Medulla oblongata (tissue), 1 donor: ENCODE data around the gene SCP2.

Experiments used
- DNase-seq: peaks from one replicate; pipeline ENCODE4 v3.0.0-alpha.2; 2015; ENCODE audit errors: extremely low spot score

The SCP2 gene

DNA sequence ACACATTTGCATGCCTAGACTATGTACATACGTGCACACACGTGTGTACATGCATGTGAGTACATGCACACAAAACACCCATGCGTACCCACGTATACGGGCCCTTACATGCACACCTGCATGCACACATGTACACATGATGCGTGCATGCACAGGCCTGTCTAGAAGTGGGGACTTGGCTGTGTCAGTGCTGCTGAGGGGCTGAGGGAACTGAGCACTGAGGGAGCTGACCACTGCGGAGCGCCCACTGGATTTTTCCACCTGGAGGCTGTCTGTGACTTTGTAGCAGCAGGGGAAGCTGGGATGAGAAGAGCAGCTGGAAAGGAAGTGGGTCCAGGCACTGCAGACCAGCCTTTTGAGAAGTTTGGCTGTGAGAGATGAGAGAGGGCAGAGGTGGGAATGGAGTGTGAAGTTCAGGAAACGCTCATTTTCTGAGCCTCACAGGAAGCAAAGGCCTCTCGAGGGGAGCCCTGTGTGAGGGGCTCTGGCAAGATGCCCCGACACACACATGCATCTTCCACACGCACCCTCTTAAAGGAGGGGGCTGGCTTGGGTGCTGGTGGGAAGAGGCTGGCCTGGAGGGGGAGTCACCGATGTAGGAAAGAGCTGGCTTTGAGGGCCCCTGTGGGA, 155.9 kb downstream of the SCP2 start:
- no peak for DNase-seq

GRCh38 chr1:53083636-53084588, 156.8 kb downstream of the SCP2 start:
- no peak for DNase-seq

GRCh38 chr1:53084589-53084971, 157.5 kb downstream of the SCP2 start:
- DNase-seq = no peak

DNA sequence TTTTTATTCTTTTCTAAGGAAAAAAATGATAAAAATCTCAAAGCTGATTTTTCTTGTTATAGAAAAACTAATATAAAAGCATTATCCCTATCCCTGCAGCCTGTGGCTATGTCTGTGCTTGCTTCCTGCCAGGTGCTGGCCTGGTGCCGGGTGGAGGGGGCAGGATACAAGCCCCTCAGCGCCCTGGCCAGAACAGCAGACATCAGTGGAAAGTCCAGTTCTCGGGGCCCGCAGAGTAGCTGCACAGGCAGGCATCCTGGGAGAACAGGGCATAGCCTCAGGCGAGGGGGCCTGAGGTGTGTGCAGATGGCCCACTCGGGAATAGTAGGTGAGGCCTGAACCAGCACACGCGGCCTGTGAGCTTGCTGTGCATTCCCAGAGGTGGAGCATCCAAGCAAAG, 158.3 kb downstream of the SCP2 start:
- no peak for DNase-seq

GRCh38 chr1:53086491-53087070, 159.5 kb downstream of the SCP2 start:
- no peak for DNase-seq

DNA sequence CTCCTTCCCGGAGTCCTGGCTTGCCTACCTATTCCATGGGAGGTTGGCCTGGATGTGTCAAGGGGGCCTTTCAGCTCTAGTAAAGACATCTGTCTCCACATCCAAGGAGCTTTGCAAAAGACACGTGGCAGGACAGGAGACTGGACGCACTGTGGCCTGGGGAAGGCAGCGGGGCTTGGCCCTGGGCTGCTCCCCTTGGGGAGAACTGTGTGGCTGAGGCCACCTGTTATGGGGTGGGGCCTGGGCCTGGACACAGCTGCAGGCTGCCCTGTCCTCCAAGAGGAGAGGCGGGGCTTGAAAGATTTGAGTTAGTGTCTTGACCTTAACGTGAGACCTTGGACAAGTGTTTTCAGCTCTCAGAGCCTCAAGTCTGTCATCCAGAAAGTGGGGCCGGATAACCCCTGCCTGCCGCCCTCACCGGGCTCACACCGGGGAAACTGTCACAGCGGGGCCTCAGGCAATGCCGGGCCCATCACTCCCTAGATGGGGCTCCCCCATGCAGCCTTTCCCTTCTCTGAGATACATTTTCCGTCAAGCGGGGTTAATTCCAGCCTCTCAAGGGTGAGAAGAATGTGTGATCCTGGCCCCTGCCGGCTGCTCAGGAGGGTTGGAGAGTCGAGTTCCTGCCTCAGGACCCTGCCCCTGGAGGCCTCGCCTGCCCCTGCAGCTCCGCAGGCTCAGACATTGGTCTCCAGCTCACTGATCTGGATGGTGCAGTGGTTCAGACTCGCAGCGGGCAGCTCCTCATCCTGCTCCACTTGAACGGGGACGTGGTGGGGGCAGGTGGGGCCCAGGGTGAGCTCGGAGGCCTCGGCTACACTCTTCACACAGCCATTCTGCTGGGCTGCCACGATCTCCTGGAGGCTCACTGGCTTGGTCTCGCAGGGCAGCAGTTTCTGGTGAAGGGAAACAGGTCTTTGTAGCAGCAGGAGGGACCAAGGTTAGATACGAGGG, 160.5 kb downstream of the SCP2 start:
- no peak for DNase-seq

DNA sequence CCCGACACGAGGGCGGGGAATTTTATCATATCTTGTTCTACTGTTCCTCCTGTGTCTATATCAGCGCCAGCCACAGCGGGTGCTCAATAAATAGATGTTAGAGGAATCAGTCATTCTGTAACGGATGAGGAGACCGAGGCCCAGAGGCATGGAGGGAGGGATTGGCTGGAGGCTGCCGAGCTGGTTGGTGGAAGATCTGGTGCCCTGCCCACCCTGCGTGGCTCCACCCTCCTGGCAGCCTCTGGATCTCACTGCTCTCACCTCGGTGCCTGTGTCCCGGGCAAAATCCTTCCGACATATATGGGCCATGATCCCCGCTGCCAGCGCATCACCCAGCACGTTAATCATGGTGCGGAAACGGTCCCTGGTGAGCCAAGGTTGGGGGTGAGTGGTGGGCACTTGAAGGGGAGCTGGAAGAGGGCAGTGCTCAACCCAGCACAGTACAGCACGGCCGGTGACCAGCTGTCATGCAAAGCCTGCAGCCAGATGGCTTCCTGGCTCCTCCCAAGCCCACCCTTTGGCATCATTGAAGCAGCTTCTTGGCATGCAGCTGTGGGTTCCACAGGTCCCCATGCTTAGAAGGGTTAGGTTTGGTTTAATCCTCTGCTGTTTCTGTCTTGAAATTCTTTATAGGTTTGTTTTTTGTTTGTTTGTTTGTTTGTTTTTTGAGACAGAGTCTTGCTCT, 161.7 kb downstream of the SCP2 start:
- no peak for DNase-seq

- no peak for DNase-seq
Measured at GRCh38 chr1:53089478-53090226, 162.6 kb downstream of the SCP2 start.

DNA sequence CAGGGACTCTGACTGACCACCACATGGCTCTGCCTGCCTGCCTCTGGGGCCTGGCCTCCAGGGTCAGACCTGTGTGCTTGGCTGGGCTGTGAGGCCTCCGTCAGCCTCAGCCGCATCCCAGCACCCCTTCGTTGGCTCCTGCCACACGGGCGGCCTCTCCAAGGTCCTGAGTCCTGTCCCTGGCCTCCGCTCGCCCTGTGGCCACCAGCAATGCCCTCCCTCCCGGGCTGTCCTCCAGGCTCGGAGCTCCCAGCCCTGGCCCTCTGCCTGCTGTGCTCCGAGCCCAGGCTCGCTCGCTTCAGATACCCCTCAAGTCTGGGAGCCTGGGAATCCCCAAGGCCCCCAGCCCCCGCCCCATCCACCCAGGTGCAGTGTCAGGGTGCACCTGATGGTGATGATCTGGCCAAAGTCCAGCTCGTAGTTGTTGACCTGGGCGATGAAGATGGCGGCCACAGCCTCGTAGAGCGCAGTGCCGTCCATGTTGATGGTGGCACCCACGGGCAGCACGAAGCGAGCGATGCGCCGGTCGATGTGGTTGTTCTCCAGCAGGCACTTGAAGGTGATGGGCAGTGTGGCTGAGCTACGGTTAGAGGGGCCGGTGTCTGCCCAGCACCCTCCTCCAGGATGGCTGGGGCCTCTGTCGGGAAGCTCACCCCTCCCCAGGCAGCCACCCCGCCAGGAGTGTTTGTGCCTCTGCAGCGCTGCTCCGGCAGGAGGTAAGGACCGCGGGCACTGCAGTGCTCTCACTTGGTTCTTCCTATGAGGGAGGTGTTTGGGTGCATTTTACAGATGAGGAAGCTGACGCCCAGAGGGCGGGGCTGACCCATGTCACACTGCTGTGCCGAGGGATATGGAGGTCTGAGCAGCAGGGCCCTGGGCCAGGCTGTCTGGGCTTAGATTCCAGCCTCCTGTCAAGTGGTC, 163.4 kb downstream of the SCP2 start:
- DNase-seq = no peak

DNA sequence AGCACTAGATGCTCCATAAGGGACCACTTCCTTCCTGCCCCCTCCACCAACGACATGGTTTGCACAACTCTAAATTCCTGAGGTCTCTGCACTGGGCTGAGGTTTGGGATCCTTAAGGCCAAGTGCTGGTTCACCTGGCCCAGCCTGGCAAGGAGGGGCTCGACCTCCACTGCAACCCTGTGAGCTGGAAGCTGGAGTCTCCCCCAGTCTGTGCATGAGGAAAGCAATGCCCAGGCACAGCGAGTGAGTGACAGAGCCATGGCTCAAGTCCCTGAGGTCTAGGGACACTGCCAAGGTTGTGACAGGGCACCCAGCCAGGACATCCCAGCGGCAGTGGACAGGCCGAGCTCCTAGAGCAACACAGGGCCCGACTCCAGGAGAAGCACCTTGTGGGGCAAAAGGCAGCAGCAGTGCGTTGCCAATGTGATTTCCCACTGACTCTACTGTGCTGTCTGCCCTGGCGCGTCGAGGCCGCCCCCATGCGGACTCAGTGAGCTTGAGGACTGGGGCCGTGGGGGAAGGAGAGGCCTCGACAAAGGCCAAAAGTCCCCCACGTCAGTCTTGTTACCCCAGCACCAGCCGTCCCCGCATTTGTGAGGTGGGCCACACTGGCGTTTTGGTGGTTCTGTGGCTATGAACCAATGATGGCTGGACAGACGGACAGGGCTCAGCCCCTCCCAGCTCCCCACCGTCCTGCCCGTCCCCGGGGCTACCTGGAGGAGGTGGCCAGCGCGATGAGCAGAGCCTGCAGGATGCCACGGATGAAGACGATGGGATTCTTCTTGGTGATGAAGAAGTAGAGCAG, 165.0 kb downstream of the SCP2 start:
- DNase-seq = peak; percentile 22

- DNase-seq = no peak
Measured at GRCh38 chr1:53092659-53093450, 165.8 kb downstream of the SCP2 start.

DNA sequence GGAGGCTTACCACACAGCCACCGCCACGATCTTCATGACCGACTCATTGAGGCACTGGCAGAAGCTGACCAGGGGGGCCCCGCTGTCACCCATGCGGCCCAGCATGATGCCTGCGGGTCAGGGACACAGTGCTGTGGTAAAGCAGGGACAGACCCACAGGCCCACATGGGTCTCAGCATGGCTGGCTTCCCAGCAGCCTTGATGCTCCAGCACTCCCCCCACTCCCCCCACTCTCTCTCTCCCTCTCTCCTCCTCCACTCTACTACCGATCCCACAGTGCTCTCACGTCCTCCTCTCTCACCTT, 166.3 kb downstream of the SCP2 start:
- no peak for DNase-seq

- DNase-seq = no peak
Measured at GRCh38 chr1:53093778-53094532, 166.9 kb downstream of the SCP2 start.

GRCh38 chr1:53094533-53094919, 167.4 kb downstream of the SCP2 start:
- no peak for DNase-seq
